ENCODE data around the gene PHETA1. TPM values are rescaled to one million over a fixed set of nuclear protein-coding genes. Genes with fewer than 3 reads are reported as not detected.

PHETA1 gene
- total and polyA plus RNA-seq, 2 experiments from 2014 or later: 5.3 to 12.9 TPM

DNA sequence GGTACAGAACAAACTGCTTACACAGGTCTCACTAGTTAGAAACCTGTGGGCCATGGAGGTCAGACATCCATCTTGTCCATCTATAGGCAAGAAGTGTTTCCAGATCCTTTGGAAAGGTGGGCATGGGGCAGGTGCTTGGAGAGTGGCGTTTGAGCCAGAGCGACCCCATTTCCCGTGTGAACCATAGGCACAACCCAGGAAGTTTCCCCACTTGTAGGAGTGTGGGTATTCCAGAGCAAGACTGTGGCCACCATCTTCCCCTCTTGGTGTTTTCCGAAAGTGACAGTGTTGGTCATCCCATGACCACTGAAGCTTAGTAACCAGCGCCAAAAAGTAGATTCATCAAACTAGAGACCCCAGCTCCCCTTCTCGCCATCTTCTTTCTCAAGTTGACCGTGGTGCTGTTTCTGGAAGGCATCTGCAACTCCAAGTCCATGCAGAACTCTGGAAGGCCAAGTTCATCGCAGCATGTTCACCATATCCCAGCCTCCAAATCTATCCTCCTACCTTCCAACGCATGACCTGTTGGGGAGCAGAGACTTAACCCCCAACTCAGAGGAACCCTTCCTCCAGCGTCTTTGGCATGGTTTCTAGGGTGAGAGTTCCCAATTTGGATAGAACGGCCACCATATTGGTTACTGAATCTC, 19.7 kb downstream of the PHETA1 start:
- no peaks in the 10 kb centered on the region for H3K9me2 ChIP-seq (ENCODE audit: insufficient read depth)
- TF ChIP-seq, protein P1, sequence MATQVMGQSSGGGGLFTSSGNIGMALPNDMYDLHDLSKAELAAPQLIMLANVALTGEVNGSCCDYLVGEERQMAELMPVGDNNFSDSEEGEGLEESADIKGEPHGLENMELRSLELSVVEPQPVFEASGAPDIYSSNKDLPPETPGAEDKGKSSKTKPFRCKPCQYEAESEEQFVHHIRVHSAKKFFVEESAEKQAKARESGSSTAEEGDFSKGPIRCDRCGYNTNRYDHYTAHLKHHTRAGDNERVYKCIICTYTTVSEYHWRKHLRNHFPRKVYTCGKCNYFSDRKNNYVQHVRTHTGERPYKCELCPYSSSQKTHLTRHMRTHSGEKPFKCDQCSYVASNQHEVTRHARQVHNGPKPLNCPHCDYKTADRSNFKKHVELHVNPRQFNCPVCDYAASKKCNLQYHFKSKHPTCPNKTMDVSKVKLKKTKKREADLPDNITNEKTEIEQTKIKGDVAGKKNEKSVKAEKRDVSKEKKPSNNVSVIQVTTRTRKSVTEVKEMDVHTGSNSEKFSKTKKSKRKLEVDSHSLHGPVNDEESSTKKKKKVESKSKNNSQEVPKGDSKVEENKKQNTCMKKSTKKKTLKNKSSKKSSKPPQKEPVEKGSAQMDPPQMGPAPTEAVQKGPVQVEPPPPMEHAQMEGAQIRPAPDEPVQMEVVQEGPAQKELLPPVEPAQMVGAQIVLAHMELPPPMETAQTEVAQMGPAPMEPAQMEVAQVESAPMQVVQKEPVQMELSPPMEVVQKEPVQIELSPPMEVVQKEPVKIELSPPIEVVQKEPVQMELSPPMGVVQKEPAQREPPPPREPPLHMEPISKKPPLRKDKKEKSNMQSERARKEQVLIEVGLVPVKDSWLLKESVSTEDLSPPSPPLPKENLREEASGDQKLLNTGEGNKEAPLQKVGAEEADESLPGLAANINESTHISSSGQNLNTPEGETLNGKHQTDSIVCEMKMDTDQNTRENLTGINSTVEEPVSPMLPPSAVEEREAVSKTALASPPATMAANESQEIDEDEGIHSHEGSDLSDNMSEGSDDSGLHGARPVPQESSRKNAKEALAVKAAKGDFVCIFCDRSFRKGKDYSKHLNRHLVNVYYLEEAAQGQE (IDR thresholded peaks at IDR 0.05; ENCODE audit: unreplicated experiment): no peak
- TF ChIP-seq, protein P2, sequence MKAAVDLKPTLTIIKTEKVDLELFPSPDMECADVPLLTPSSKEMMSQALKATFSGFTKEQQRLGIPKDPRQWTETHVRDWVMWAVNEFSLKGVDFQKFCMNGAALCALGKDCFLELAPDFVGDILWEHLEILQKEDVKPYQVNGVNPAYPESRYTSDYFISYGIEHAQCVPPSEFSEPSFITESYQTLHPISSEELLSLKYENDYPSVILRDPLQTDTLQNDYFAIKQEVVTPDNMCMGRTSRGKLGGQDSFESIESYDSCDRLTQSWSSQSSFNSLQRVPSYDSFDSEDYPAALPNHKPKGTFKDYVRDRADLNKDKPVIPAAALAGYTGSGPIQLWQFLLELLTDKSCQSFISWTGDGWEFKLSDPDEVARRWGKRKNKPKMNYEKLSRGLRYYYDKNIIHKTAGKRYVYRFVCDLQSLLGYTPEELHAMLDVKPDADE (IDR thresholded peaks at IDR 0.05): no peak
- TF ChIP-seq CREB1 (CRISPR knock-in tag; IDR thresholded peaks at IDR 0.05; ENCODE audit: low read depth) (no peak), NANOG (IDR thresholded peaks at IDR 0.05; ENCODE audit: borderline replicate concordance) (no peak), STAT1 (IDR thresholded peaks at IDR 0.05; ENCODE audit: unreplicated experiment) (no peak), JUNB (IDR thresholded peaks at IDR 0.05; ENCODE audit: unreplicated experiment) (no peak), ZNF331 (CRISPR knock-in tag; IDR thresholded peaks at IDR 0.05; ENCODE audit: low read depth) (no peak), EZH2phosphoT487 (IDR thresholded peaks at IDR 0.05; ENCODE audit: unreplicated experiment) (no peak), EZH2 (IDR thresholded peaks at IDR 0.05; ENCODE audit: low read depth, unreplicated experiment) (no peak), POLR2AphosphoS5 (IDR thresholded peaks at IDR 0.05; ENCODE audit: low read depth) (no peak), ZNF114 (CRISPR knock-in tag; IDR thresholded peaks at IDR 0.05) (no peak)
- TF ChIP-seq, protein P3, sequence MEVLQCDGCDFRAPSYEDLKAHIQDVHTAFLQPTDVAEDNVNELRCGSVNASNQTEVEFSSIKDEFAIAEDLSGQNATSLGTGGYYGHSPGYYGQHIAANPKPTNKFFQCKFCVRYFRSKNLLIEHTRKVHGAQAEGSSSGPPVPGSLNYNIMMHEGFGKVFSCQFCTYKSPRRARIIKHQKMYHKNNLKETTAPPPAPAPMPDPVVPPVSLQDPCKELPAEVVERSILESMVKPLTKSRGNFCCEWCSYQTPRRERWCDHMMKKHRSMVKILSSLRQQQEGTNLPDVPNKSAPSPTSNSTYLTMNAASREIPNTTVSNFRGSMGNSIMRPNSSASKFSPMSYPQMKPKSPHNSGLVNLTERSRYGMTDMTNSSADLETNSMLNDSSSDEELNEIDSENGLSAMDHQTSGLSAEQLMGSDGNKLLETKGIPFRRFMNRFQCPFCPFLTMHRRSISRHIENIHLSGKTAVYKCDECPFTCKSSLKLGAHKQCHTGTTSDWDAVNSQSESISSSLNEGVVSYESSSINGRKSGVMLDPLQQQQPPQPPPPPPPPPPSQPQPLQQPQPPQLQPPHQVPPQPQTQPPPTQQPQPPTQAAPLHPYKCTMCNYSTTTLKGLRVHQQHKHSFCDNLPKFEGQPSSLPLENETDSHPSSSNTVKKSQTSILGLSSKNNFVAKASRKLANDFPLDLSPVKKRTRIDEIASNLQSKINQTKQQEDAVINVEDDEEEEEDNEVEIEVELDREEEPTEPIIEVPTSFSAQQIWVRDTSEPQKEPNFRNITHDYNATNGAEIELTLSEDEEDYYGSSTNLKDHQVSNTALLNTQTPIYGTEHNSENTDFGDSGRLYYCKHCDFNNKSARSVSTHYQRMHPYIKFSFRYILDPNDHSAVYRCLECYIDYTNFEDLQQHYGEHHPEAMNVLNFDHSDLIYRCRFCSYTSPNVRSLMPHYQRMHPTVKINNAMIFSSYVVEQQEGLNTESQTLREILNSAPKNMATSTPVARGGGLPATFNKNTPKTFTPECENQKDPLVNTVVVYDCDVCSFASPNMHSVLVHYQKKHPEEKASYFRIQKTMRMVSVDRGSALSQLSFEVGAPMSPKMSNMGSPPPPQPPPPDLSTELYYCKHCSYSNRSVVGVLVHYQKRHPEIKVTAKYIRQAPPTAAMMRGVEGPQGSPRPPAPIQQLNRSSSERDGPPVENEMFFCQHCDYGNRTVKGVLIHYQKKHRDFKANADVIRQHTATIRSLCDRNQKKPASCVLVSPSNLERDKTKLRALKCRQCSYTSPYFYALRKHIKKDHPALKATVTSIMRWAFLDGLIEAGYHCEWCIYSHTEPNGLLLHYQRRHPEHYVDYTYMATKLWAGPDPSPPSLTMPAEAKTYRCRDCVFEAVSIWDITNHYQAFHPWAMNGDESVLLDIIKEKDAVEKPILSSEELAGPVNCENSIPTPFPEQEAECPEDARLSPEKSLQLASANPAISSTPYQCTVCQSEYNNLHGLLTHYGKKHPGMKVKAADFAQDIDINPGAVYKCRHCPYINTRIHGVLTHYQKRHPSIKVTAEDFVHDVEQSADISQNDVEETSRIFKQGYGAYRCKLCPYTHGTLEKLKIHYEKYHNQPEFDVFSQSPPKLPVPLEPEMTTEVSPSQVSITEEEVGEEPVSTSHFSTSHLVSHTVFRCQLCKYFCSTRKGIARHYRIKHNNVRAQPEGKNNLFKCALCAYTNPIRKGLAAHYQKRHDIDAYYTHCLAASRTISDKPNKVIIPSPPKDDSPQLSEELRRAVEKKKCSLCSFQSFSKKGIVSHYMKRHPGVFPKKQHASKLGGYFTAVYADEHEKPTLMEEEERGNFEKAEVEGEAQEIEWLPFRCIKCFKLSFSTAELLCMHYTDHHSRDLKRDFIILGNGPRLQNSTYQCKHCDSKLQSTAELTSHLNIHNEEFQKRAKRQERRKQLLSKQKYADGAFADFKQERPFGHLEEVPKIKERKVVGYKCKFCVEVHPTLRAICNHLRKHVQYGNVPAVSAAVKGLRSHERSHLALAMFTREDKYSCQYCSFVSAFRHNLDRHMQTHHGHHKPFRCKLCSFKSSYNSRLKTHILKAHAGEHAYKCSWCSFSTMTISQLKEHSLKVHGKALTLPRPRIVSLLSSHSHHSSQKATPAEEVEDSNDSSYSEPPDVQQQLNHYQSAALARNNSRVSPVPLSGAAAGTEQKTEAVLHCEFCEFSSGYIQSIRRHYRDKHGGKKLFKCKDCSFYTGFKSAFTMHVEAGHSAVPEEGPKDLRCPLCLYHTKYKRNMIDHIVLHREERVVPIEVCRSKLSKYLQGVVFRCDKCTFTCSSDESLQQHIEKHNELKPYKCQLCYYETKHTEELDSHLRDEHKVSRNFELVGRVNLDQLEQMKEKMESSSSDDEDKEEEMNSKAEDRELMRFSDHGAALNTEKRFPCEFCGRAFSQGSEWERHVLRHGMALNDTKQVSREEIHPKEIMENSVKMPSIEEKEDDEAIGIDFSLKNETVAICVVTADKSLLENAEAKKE (CRISPR knock-in tag; IDR thresholded peaks at IDR 0.05): no peak
- TF ChIP-seq, protein P4, sequence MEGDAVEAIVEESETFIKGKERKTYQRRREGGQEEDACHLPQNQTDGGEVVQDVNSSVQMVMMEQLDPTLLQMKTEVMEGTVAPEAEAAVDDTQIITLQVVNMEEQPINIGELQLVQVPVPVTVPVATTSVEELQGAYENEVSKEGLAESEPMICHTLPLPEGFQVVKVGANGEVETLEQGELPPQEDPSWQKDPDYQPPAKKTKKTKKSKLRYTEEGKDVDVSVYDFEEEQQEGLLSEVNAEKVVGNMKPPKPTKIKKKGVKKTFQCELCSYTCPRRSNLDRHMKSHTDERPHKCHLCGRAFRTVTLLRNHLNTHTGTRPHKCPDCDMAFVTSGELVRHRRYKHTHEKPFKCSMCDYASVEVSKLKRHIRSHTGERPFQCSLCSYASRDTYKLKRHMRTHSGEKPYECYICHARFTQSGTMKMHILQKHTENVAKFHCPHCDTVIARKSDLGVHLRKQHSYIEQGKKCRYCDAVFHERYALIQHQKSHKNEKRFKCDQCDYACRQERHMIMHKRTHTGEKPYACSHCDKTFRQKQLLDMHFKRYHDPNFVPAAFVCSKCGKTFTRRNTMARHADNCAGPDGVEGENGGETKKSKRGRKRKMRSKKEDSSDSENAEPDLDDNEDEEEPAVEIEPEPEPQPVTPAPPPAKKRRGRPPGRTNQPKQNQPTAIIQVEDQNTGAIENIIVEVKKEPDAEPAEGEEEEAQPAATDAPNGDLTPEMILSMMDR (conservative IDR thresholded peaks at IDR 0.05; ENCODE audit: low read depth in 2 of 2): no peak
- peaks cover 7% of the 10 kb centered on the region for H3K27me3 Mint-ChIP-seq (ENCODE audit: insufficient read depth, low read depth, poor library complexity)
- H3K4me1 Mint-ChIP-seq: no peaks in the 10 kb centered on the region
- H3K27ac Mint-ChIP-seq: no peak overlapping the region
- peaks cover 24% of the 10 kb centered on the region for H3K36me3 Mint-ChIP-seq (ENCODE audit: low read depth)
- no peaks in the 10 kb centered on the region for H3K27me3 ChIP-seq (ENCODE audit: insufficient read depth)
- no peak for DNase-seq (ENCODE audit: low spot score)
- no peaks in the 10 kb centered on the region for H3F3A ChIP-seq (replicated peaks; ENCODE audit: low read depth)
- H3K4me2 ChIP-seq: no peak overlapping the region
- no peak overlapping the region for H3K4me3 Mint-ChIP-seq
- no peaks in the 10 kb centered on the region for H3K79me2 ChIP-seq (replicated peaks; ENCODE audit: insufficient read depth)
- no peaks in the 10 kb centered on the region for H4K20me1 ChIP-seq (replicated peaks; ENCODE audit: insufficient read depth)
- no peak for ATAC-seq
- no peak overlapping the region for H2AFZ ChIP-seq
- peaks cover 26% of the 10 kb centered on the region for H3K9me3 Mint-ChIP-seq
- H3K4me1 ChIP-seq (ENCODE audit: insufficient read depth): no peaks in the 10 kb centered on the region
- H3K36me3 ChIP-seq (ENCODE audit: insufficient read depth): no peaks in the 10 kb centered on the region
- H3K27ac ChIP-seq (ENCODE audit: low read depth): no peak overlapping the region
- no peak overlapping the region for H3K4me3 ChIP-seq

Data from GM23338 (cell line).